HG03108 (cell line): ENCODE data around the gene NBAS.

Source experiments
- ATAC-seq: cut with Tn5 transposase; IDR thresholded peaks from one replicate; pipeline ENCODE4 v1.9.1; 2021; ENCODE audit warnings: moderate library complexity; ENCODE audit not compliant: unreplicated experiment

Gene NBAS

DNA sequence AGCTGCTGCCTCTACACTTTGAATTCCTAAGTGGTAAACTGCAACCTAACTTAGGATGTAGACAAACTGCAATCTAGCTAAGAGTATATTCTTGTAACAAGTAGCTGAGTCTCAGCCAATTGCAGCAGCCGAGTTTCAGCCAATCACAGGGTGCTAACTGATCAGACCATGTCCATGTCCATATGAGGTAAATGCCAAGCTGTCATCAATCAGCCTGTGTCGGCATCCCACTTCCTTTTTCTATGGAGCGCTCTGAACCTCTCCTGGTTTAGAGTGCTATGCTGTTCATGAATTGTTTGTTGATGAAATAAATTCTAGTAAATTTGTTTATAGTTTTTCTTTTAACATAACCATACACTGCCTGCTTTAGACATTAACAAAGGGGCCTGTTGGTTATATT, 408.8 kb downstream of the NBAS start:
- ATAC-seq: no peak

DNA sequence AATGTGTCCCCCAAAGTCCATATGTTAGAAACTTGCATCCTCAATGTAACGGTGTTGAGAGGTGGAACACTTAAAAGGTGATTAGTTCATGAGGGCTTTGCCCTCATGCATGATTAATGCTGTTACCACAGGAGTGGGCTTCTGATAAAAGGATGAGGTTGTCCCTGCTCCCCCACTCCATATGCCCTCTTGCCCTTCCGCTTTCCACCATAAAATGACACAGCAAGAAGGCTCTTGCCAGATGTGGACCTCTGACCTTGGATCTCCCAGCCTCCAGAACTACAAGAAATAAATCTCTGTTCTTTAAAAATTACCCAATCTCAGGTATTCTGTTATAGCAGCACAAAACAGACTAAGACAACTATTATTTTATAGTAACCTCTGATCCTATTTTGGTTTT, 412.1 kb downstream of the NBAS start:
- ATAC-seq: no peak

DNA sequence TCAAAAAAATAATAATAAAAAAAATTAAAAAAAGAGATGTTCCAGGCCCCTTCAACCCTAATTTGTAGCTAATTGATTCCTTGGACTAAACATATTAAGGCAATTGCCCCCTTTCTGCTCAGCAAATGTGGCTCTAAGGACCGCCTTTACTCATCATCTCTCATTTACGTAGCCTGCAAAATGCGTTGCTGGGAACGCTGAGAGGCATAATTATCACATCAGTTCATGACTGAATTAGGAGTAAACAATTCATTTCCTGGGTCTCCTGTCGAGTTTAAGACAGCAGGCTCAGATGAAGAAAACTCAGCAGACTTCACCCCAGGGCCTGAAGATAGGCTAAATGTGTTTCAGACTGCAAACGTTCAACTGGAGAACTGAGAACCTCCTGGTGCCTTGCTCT, 413.5 kb downstream of the NBAS start:
- no peak for ATAC-seq

DNA sequence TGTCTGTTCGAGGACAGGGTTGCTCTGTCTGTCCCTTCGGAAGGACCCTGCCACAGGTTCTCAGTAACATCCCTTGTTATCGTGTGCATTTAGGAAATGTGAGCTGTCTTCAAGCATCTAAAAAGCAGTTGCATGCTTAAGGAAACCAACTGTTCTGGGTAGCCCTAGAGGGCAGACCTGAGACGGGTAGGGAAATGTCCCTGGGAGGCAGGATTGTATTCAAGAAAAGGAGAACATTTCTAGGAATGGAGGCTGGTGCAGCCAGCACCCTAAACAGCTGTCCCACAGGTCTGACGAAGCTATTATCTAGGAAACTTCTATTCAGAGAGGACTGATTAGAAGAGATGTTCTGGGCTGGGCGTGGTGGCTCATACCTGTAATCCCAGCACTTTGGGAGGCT, 414.2 kb downstream of the NBAS start:
- ATAC-seq: no peak

DNA sequence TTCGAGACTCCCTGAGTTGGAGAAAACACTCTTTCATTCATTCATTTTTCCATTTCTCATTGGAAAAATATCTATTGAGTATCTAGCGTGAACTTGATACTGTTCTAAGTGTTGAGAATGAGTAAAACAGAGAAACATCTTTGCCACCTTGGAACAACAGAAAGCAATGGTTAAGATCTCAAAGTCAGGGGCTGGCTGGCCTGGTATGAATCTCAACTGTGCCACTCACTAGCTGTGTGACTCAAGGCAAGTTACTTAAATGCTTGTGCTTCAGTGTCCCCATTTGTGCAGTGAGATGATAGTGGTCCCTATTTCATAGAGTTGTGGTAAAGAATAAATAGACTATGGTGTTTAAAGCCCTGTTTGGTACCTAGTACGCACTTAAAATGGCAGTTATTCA, 415.2 kb downstream of the NBAS start:
- no peak for ATAC-seq

DNA sequence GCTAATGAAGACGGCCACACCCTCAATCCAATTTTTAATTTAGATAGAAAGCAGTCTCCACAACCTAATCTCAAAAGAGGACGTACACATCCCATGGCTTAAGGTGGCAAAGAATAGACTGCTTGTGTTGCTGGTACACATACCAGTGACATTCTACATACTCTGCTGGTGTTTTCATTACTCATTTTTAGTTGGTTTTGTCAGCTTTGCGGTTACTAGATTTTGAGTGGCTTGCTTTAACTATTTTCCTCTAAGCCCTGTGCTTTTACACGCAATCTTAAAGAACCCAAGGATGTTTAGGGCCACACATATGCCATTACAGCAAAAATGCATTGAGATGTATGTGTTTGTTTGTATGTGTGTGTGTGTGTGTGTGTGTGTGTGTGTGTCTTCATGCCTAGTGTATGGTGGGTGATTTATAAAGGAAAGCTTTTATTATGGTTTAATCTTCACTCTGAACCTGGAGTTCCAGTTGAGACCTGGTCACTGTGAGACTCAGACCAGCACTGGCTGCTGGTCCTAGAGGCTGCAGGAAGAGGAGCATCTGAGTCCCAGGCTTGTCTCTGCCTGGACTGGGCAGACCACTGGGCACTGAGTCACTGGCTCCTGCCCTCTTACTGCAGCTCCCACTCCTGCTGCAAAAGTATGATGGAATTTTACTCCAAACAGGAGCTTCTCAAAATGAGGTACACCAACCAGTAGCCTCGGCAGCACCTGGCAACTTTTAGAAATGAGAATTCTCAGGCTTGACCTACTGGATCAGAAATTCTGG, 415.9 kb downstream of the NBAS start:
- no peak for ATAC-seq

DNA sequence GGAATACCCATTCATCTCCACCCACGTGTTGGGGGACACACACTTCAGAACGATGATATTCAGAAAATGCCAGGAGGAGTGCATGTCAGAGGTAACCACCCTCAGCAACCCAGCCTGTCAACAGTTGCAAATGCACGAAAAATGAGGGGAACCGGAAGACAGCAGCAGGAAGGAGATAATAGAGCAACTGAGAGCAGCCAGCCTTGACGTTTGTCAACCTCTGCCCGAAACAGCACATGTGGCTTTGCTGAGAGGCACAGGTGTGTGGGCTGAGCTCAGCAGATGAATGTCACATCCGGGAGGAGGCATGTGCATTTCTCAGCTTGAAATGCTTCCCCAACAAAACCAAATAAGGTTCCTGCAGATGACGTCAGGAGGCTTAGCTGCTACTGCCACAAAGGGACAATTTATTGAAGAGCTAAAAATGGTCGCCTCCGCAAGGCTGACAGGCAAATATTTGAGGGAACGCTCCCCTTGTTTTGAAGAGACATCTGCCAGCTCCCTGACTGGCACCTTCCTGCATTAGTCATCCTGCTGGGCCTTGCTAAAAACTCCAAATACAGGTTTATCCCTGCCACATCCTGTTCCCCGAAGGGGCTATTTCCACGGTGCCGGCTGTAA, 419.0 kb downstream of the NBAS start:
- peak; percentile 100 for ATAC-seq

DNA sequence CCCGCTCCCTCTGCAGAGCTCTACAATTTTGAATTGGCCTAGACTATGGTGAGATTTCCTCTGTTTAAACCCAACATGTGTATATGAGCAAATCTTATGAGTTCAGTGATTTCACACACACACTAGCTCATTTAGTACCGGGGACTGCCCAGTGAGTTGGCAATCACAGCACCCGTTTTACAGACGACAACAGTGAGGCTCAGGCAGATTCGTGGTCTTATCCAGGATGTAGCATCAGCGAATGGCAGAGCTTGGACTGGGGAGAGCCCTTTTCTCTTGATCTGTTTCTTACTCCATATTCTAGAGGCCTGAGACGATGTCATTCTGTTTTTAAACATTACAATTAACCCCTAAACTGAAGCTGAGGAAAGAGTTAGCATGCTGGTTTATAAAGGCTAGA, 419.9 kb downstream of the NBAS start:
- ATAC-seq: no peak

DNA sequence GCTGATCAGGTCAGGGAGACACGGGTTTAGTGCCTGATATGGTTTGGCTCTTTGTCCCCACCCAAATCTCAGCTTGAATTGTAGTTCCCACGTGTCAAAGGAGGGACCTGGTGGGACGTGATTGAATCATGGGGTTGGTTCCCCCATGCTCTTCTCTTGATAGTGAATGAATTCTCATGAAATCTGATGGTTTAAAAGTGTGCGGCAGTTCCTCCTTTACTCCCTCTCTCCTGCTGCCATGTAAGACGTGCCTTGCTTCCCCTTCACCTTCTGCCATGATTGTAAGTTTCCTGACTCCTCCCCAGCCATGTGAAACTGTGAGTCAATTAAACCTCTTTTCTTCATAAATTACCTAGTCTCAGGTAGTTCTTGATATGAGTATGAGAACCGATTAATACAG, 424.5 kb downstream of the NBAS start:
- no peak for ATAC-seq

DNA sequence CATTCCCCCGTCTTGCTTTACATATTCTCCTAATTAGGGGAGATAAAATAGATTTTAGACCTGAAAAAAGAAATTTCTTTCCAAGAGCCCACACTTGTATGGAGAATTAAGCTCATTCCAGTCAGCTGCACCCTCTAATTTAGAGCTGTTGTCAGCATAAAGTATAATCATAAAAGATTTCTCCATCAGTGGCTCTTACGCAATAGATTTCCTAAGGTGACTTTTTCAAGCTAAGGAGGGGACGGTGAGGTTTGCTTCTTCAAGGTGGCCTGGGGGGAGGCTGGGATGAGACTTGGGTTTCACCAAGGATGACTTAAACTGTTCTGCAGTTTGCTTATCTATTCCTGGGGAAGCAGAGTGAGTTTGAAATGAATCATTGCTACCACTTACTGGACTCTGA, 426.2 kb downstream of the NBAS start:
- ATAC-seq: no peak

DNA sequence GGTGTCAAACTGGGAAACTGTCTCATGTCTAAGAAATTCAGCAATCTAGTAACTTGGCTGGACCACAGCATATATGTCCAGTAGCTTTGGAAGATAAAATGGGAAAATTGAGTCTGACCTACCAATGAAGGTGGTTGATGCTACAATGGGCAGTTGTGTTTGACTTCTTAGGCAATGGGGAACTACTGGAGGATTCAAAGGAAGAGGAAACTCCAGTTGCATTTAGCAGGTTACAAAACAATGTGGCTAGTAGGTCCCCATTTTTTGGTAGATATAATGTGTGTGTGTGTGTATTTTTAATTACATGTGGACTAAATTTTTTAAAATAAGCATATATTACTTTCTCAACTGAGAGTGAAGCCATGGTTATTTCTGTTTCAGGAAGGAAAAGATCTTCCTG, 427.7 kb downstream of the NBAS start:
- no peak for ATAC-seq

DNA sequence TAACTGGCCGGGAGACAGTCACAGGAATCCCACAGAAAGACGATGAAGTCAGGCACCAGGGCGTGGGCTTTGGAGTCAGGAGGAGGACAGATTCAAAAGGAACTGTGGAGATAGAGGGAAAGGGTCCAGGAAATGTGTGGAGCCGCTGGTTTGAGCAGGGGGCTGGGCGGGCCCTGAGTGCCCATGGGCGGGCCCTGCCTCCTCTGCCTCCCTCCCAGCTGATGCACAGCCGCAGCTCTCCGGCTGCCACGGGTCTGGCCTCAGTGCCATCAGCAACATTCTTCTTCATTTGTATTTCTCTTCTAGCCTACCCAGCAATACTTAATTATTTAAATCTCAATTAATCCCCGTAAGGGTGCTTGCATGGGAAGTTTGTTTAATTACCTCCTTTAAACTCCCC, 432.3 kb downstream of the NBAS start:
- no peak for ATAC-seq

DNA sequence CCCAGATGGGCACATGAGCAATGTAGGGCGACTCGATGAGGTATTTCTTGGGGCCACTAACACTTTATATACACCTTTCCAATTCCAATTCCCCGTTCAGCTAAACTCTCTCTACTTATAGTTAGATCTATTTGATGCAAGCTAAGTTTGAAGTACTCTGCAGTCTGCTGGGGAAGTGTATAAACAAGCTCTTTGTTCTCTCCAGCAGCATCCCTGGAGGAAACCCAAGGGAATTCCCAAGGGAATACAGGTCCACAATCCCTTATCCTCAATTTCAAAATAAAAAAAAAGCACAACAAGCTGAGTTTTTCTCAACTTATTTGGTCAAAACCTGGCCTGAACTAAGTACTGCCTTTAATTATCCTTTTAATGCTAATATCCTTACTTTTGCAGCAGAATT, 433.3 kb downstream of the NBAS start:
- ATAC-seq: no peak

DNA sequence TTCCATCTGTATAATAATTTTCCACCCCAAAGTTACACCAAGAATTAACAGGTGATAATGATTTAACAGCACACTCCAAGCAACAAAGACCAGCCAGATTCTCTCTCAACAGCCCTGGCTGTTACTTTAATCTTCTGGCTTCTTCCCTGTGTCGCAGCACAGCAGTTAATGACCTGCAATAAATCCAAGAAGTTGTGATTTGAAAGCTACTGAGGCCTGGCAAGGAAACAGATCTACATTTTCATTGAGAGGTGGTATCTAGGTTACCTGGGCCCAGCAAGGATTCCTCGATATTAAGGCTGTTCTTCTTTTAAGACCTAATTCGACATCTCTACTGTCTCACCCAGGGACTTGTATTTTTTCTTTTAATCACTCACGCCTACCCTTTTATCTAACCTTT, 433.8 kb downstream of the NBAS start:
- ATAC-seq: no peak

DNA sequence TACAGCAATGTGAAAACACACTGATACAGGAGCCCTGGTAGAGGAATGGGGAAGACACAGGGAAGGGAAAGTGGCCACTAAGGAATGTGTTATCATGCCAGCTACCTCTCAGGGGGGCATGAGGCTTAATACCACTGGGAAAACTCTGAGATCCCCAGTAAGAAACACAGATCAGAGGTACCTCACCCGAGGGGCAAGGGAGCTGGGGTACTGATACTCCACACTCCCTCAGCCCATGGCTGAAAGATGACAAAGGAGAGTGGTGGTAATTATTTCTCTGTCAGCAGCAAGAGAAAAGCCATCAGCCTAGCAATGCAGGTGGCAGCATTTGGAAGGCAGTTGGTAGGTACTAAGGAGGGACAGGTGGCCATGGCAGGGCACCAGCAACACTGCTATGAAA, 434.8 kb downstream of the NBAS start:
- no peak for ATAC-seq

DNA sequence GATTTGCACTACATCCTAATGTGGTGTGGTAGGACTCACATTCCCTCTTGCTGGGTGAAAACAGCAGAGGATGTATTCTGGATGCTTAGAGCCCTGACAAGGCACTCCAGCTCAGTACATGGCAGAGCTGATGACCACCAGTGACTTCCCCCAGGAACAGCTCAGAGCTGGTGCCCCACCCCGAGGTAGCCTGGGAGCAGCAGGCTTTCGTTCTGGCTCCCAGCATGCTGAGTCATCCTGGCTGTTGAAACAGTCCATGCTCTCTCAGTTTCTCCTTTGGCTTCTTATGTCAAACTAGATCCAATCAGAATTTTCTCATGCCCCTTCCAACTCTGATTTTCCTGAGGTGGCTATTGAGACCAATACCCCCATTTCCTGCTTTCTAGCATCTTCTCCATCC, 438.2 kb downstream of the NBAS start:
- no peak for ATAC-seq

DNA sequence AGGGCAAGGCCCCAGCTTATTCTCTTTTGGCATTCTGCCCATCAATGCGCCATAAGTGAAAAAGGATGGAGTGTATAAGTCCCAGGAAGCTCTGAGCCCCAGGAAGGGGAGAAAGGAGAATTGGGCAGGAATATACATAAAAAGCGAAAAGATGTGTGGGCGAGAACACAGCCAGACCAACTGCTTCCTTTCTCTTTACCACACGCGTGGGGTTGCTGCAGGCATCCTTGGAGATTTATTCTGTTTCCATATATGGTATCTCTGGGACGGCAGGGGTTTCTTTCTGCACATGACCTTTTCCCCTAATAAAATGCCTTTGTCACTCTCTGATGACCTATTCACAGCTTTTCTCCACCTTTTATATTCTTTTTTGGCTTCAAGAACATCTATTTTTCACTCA, 440.5 kb downstream of the NBAS start:
- ATAC-seq: no peak

DNA sequence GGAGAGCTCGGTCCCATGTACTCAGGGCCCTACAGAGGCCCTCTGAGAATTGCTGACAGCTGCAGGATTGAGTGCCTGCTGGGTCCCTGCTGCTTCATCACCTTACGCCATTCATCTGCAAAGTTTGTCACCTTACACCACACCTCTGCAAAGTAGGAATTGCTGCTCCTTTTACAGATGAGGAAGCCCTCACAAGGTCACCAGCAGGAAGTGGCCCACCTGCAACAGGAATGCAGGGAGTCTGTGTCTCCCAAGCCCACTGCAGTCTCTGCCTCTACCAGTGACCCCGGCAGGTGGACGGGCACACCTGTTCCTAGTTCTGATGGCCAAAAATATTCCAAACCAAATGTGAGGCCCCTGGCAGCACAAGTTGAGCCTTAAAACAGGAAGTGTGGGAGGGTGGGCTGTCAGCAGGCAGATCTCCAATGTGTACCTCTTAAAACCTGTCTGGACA, 441.4 kb downstream of the NBAS start:
- no peak for ATAC-seq

DNA sequence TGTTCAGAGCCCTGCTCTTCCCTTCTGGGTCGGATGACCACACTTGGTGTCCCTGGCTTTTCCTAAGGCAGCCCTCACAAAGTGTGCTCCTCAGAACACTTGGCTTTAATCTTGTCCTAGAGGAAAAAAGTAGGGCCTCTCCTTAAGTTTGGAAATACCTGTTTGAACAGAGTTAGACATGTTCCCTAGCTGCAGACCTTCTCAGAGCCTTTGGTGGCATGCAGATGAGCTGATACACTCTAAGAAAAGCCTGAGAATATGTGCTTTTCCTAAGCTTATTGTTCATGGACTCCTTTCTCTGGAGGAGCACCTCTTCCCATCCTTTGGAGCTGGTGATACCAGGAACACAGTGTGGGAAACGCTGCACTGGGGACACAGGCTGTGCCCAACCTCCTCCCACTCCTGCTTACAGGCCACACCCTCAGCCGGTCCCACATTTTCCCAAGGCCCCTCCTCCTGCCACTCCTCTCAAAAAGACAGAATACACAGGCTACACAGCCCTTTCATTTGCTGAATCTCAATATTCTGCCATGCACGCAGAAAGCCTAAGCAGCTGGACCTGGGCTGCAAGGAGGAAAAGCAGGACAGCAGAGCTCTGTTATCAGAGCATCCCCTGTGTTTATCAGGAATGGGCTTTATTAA, 443.6 kb downstream of the NBAS start:
- ATAC-seq: no peak
